ENCODE results near the gene CDR2.

DNA sequence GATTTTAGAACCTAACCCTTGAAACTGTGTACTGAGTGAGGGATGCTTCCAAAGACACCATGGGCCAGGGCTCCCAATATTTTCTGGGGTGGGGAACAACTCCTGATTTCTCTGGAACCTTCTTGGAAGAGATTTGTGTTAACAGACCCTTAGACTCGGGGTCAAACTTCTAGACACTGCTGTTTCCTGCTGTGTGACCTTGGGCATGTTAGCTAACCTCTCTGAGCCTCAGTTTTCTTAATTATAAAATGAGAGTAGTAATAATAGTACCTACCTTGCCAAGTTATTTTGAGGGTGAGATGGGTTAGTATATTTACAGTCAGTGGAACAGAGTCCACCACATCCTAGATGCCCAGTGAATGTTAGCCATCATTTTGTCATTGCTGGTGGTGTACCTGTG lies 58.4 kb downstream of the CDR2 start:
- no peak for TF ChIP-seq CTCF (IDR thresholded peaks at IDR 0.05)
- no peak for TF ChIP-seq POLR2A (IDR thresholded peaks at IDR 0.05)
